Measurements from ENCODE around the gene MS4A7.

Gene MS4A7

GRCh38 chr11:60420015-60420414 lies 41.7 kb downstream of the MS4A7 start:
- Histone ChIP-seq H3K4me1 (ENCODE audit: insufficient read depth, poor library complexity, severe bottlenecking) (no peaks in the 10 kb centered on the region), H3K27me3 (ENCODE audit: insufficient read depth, poor library complexity, severe bottlenecking) (no peaks in the 10 kb centered on the region), H3K27ac (ENCODE audit: poor library complexity, severe bottlenecking) (no peak overlapping the region), H3K4me3 (ENCODE audit: severe bottlenecking) (no peak overlapping the region), H3K36me3 (ENCODE audit: low read depth) (no peaks in the 10 kb centered on the region), H3K9me3 (ENCODE audit: severe bottlenecking) (no peaks in the 10 kb centered on the region)
- no peak for TF ChIP-seq CTCF (IDR thresholded peaks at IDR 0.05; ENCODE audit: poor library complexity, severe bottlenecking)
- no peak for DNase-seq (ENCODE audit: low spot score)
- no peak for ATAC-seq (ENCODE audit: low read depth)

- no peak for ATAC-seq (ENCODE audit: low read depth)
- H3K4me3 ChIP-seq (ENCODE audit: severe bottlenecking) = no peak overlapping the region
- no peaks in the 10 kb centered on the region for H3K36me3 ChIP-seq (ENCODE audit: low read depth)
- TF ChIP-seq CTCF (IDR thresholded peaks at IDR 0.05; ENCODE audit: poor library complexity, severe bottlenecking) = no peak
- H3K9me3 ChIP-seq (ENCODE audit: severe bottlenecking) = no peaks in the 10 kb centered on the region
- H3K27ac ChIP-seq (ENCODE audit: poor library complexity, severe bottlenecking) = no peak overlapping the region
- DNase-seq (ENCODE audit: low spot score) = no peak
- H3K4me1 ChIP-seq (ENCODE audit: insufficient read depth, poor library complexity, severe bottlenecking) = no peaks in the 10 kb centered on the region
- no peaks in the 10 kb centered on the region for H3K27me3 ChIP-seq (ENCODE audit: insufficient read depth, poor library complexity, severe bottlenecking)
These were observed 44.3 kb downstream of the MS4A7 start for GRCh38 chr11:60422609-60423008.

- no peak for DNase-seq (ENCODE audit: low spot score)
- peak; percentile 69; the same call in 2 of the 3 replicates for ATAC-seq (ENCODE audit: low read depth)
- no peaks in the 10 kb centered on the region for H3K36me3 ChIP-seq (ENCODE audit: low read depth)
These were observed 50.2 kb downstream of the MS4A7 start for GRCh38 chr11:60428517-60428916.

GRCh38 chr11:60429272-60429671 lies 50.9 kb downstream of the MS4A7 start, which contains the start of gene MS4A5:
TSS of gene MS4A5 (plus strand) at chr11:60429572. CDS start at chr11:60429675, 103 bp downstream.
- no peak for ATAC-seq (ENCODE audit: low read depth)
- H3K27me3 ChIP-seq (ENCODE audit: insufficient read depth, poor library complexity, severe bottlenecking) = no peaks in the 10 kb centered on the region
- no peak within 1 kb of the TSS for H3K4me3 ChIP-seq (ENCODE audit: severe bottlenecking)
- H3K4me1 ChIP-seq (ENCODE audit: insufficient read depth, poor library complexity, severe bottlenecking) = no peaks in the 10 kb centered on the region
- DNase-seq (ENCODE audit: low spot score) = no peak
- TF ChIP-seq CTCF (IDR thresholded peaks at IDR 0.05; ENCODE audit: poor library complexity, severe bottlenecking) = no peak
- H3K36me3 ChIP-seq (ENCODE audit: low read depth) = no peaks in the 10 kb centered on the region
- H3K9me3 ChIP-seq (ENCODE audit: severe bottlenecking) = no peaks in the 10 kb centered on the region
- H3K27ac ChIP-seq (ENCODE audit: poor library complexity, severe bottlenecking) = no peak within 1 kb of the TSS

More at GRCh38 chr11:60428517-60428916, 50.2 kb downstream of the MS4A7 start:
- no peaks in the 10 kb centered on the region for H3K9me3 ChIP-seq (ENCODE audit: severe bottlenecking)
- no peaks in the 10 kb centered on the region for H3K27me3 ChIP-seq (ENCODE audit: insufficient read depth, poor library complexity, severe bottlenecking)
- H3K4me3 ChIP-seq (ENCODE audit: severe bottlenecking) = no peak overlapping the region
- H3K4me1 ChIP-seq (ENCODE audit: insufficient read depth, poor library complexity, severe bottlenecking) = no peaks in the 10 kb centered on the region
- TF ChIP-seq CTCF (IDR thresholded peaks at IDR 0.05; ENCODE audit: poor library complexity, severe bottlenecking) = no peak
- H3K27ac ChIP-seq (ENCODE audit: poor library complexity, severe bottlenecking) = no peak overlapping the region

- no peak overlapping the region for H3K27ac ChIP-seq (ENCODE audit: poor library complexity, severe bottlenecking)
- no peak for TF ChIP-seq CTCF (IDR thresholded peaks at IDR 0.05; ENCODE audit: poor library complexity, severe bottlenecking)
- DNase-seq (ENCODE audit: low spot score) (no peak), ATAC-seq (ENCODE audit: low read depth) (no peak)
- H3K4me1 ChIP-seq (ENCODE audit: insufficient read depth, poor library complexity, severe bottlenecking) = no peaks in the 10 kb centered on the region
- no peaks in the 10 kb centered on the region for H3K9me3 ChIP-seq (ENCODE audit: severe bottlenecking)
- H3K27me3 ChIP-seq (ENCODE audit: insufficient read depth, poor library complexity, severe bottlenecking) = peaks cover 4% of the 10 kb centered on the region
- H3K4me3 ChIP-seq (ENCODE audit: severe bottlenecking) = no peak overlapping the region
- no peaks in the 10 kb centered on the region for H3K36me3 ChIP-seq (ENCODE audit: low read depth)
These were observed 52.9 kb downstream of the MS4A7 start for GRCh38 chr11:60431251-60431650.

Data from RWPE2 (cell line).